Gastrocnemius medialis (tissue), 4 donors: ENCODE measurements around the gene PRKCA.

Source experiments
- POLR2A ChIP-seq, 2 donors: fragments of 450-650 bp; IDR thresholded peaks; one replicate each; pipeline ENCODE4 v1.6.1; 2017; ENCODE audit warnings: antibody characterized with exemption in 2 of 2, mild to moderate bottlenecking in 2 of 2, moderate library complexity in 2 of 2
- TF ChIP-seq, protein P1 (sequence below), 5 experiments: fragments of 450-650 bp in 3 of 5; fragments of 200-600 bp in 2 of 5; sonication (generic) in 2 of 5; IDR thresholded peaks in 4 of 5; conservative IDR thresholded peaks in 1 of 5; 1 replicate in 4 of 5; 2 replicates in 1 of 5; pipeline ENCODE4 v1.5.1; 2016 to 2019; ENCODE audit warnings: antibody characterized with exemption in 5 of 5, mild to moderate bottlenecking in 3 of 5, moderate library complexity in 3 of 5

DNA sequence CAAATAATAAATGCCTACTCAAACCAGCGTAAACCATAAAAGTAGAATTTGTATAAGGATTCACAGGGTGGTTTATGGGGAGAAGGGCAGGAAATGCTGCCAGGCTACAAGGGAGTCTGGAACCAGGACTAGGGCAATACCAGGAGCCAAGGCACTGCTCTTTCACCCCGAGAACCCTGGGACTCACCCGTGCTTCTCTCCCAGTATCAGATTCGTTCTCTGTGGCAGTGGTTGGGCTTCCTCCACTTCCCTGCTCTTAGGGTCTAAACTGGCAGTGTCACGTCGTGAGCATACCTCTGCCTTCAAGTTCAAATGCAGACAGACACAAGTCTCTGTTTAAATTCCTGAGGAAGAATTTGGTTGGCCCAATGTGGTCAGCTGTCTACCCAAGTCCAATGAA is 49.3 kb downstream of the PRKCA start:
- TF ChIP-seq POLR2A (IDR thresholded peaks at IDR 0.05): no peak
- TF ChIP-seq, protein P1, sequence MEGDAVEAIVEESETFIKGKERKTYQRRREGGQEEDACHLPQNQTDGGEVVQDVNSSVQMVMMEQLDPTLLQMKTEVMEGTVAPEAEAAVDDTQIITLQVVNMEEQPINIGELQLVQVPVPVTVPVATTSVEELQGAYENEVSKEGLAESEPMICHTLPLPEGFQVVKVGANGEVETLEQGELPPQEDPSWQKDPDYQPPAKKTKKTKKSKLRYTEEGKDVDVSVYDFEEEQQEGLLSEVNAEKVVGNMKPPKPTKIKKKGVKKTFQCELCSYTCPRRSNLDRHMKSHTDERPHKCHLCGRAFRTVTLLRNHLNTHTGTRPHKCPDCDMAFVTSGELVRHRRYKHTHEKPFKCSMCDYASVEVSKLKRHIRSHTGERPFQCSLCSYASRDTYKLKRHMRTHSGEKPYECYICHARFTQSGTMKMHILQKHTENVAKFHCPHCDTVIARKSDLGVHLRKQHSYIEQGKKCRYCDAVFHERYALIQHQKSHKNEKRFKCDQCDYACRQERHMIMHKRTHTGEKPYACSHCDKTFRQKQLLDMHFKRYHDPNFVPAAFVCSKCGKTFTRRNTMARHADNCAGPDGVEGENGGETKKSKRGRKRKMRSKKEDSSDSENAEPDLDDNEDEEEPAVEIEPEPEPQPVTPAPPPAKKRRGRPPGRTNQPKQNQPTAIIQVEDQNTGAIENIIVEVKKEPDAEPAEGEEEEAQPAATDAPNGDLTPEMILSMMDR (IDR thresholded peaks at IDR 0.05 in 4 of 5, conservative IDR thresholded peaks at IDR 0.05 in 1 of 5): no peak
